GM10847 (cell line): ENCODE data around the gene TFF2.

ENCODE experiments used
- POLR2A ChIP-seq: IDR thresholded peaks from 2 replicates; pipeline ENCODE4 v1.6.1; 2011; ENCODE audit not compliant: insufficient read length; ENCODE audit errors: extremely low read depth

TFF2 gene

GRCh38 chr21:42304556-42305454 lies 46.0 kb downstream of the TFF2 start:
- no peak for TF ChIP-seq POLR2A

- no peak for TF ChIP-seq POLR2A
Measured at GRCh38 chr21:42303443-42303842, 47.4 kb downstream of the TFF2 start.

- no peak for TF ChIP-seq POLR2A
Measured at GRCh38 chr21:42302794-42303193, 48.0 kb downstream of the TFF2 start.

GRCh38 chr21:42302076-42302650 lies 48.6 kb downstream of the TFF2 start:
- TF ChIP-seq POLR2A, result no peak

DNA sequence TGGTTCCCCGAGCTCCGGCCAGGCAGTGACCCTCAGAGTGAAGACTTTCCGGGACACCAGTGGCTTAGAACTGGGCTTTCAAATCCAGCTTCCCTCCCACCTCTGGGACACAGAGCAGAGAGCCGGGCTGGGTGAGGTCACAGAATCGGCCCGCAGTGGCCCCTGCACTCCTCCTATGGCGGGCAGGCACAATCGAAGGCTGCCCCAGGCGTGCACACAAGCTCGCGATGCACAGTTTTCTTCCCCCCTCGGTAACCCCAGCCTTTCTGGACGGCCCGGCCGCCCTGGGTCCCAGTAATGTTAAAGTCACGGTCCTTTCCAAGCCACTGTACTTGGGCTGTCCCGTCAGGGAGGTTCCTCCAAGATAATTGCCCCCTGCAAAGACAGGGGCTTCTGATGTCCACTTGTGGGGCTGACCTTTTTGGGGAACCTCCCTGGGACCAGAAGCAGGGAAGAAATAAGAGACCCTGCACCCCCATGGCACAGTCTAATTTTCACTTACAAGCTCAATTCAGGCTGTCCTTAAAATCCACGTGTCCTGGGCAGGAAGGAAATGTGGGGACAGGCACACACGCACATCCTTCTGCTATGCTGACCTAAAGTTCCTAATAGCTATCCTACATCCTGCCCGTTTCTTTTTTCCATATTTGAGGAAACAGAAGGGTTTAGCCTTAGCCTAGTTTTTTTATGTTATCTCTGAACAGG lies 49.3 kb downstream of the TFF2 start:
- no peak for TF ChIP-seq POLR2A

DNA sequence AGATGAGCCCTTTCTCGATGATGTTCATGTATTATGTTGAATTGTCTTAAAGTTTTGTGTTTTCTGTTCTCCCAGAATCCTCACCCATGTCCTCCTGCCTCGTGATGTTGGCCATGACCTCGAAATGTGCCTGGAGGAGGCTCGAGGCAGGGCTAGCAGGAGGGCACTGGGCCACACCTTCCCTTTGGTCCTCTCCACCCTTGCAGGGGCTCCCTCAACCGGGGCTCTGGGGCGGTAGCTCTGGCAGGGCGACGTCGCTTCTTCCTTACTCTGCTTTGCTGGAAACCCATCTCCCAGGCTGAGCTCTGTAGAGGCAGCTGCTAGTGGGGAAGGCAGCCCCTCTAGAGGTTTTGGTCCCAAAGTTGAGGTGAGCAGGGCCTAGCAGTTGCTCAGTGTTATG lies 49.8 kb downstream of the TFF2 start:
- TF ChIP-seq POLR2A, result no peak

GRCh38 chr21:42300045-42300583 lies 50.7 kb downstream of the TFF2 start:
- TF ChIP-seq POLR2A, result no peak

GRCh38 chr21:42299324-42300044 lies 51.3 kb downstream of the TFF2 start:
- TF ChIP-seq POLR2A, result no peak

DNA sequence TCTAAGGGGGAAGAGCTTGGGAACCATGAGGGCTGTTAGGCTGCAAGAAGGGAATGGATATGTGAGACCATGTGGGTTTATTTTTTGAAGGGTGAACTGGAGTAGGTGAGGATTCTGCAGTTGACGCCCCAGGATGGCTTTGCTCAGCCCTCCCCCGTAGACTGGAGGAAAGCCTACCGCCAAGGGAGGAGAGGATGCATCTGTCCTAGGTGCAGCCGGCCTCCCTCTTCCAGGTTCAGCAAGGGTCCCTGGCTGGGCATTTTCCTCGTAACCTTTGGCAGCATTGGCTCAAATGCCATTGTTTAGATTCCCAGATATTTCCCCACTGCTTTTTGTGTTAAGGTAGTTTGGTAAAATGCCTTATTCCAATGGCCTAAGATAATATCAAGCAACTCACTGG lies 52.1 kb downstream of the TFF2 start:
- no peak for TF ChIP-seq POLR2A

GRCh38 chr21:42298237-42298636 lies 52.6 kb downstream of the TFF2 start:
- TF ChIP-seq POLR2A, result no peak

- TF ChIP-seq POLR2A, result no peak
Measured at GRCh38 chr21:42297377-42297776, 53.4 kb downstream of the TFF2 start.

DNA sequence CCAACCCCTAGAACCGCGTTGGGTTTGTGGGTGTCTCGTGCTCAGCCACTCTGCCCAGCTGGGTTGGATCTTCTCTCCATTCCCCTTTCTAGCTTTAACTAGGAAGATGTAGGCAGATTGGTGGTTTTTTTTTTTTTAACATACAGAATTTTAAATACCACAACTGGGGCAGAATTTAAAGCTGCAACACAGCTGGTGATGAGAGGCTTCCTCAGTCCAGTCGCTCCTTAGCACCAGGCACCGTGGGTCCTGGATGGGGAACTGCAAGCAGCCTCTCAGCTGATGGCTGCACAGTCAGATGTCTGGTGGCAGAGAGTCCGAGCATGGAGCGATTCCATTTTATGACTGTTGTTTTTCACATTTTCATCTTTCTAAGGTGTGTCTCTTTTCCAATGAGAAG lies 54.3 kb downstream of the TFF2 start:
- TF ChIP-seq POLR2A, result no peak
